HepG2 (cell line): Measurements from ENCODE around the gene CDH8. TPM values are rescaled to one million over a fixed set of nuclear protein-coding genes. Genes with fewer than 3 reads are reported as not detected.

Experiments used
- ATAC-seq: fragments of 200-7000 bp; cut with Tn5 transposase; 3 replicates; pipeline ENCODE4 v1.9.1; 2020; ENCODE audit warnings: mild to moderate bottlenecking, moderate library complexity
- BruUV-seq: library from RNA; stranded (reverse); fragments of 400-500 nt; replicated peaks from 2 replicates; lab custom pipeline; 2021; lab: Mats Ljungman, UMichigan
- CTCF ChIA-PET: fragments of 300-600 bp; formaldehyde crosslinking; extraction: SDS; loops from one replicate; lab custom pipeline; 2021; ENCODE audit warnings: low total read pairs, inconsistent platforms, low intra/inter-chr PET ratio; lab: Yijun Ruan, JAX
- POLR2A ChIA-PET: fragments of 350-600 bp; sonication (Branson Sonifier 250); formaldehyde crosslinking; loops from one replicate; lab custom pipeline; 2020; ENCODE audit warnings: antibody characterized with exemption, inconsistent platforms; lab: Yijun Ruan, JAX
- DNase-seq: peaks from one replicate; pipeline ENCODE4 v3.0.0-alpha.2; 2015; ENCODE audit warnings: low spot score
- FAIRE-seq: peaks from 3 replicates; lab custom pipeline; 2011; peaks lifted over from hg19 to GRCh38; lab: Jason Lieb, UNC
- H2AFZ ChIP-seq: one replicate; pipeline ENCODE4 v1.6.1; 2011; ENCODE audit warnings: low read length, inconsistent platforms
- H3K27ac ChIP-seq: fragments of 300-600 bp; 3 replicates; pipeline ENCODE4 v1.8.0; 2011; ENCODE audit warnings: mixed run types, mild to moderate bottlenecking, mixed read lengths, low read length, inconsistent platforms; ENCODE audit not compliant: insufficient read depth; ENCODE audit errors: extremely low read length
- H3K27me3 ChIP-seq, 2 experiments: fragments of 200-600 bp in 1 of 2; 2 replicates in 1 of 2; 3 replicates in 1 of 2; pipeline versions ENCODE4 v1.6.0 to v1.8.0; 2011; ENCODE audit warnings: low read length in 2 of 2, mild to moderate bottlenecking in 2 of 2, moderate library complexity in 2 of 2, inconsistent platforms in 1 of 2; ENCODE audit not compliant: insufficient read depth in 2 of 2, control insufficient read depth in 1 of 2
- H3K36me3 ChIP-seq, 2 experiments: fragments of 200-600 bp in 1 of 2; replicated peaks in 1 of 2; 2 replicates in 1 of 2; 3 replicates in 1 of 2; pipeline versions ENCODE4 v1.5.1 to v1.8.0; 2011; ENCODE audit warnings: low read length in 2 of 2, inconsistent platforms in 1 of 2; ENCODE audit not compliant: insufficient read depth in 2 of 2, control insufficient read depth in 1 of 2
- H3K4me1 ChIP-seq: 2 replicates; pipeline ENCODE4 v1.5.1; 2012; ENCODE audit warnings: low read length, inconsistent platforms; ENCODE audit not compliant: insufficient read depth
- H3K4me2 ChIP-seq: 2 replicates; pipeline ENCODE4 v1.6.0; 2011; ENCODE audit warnings: low read depth, low read length, inconsistent platforms
- H3K4me3 ChIP-seq, 3 experiments: fragments of 200-600 bp in 1 of 3; sonication (generic), shearing (Covaris generic) in 1 of 3; replicated peaks in 1 of 3; 2 replicates each; pipeline ENCODE4 v1.5.1; 2011 to 2016; ENCODE audit warnings: low read length in 3 of 3, inconsistent platforms in 2 of 3, low read depth in 2 of 3, mild to moderate bottlenecking in 2 of 3, control low read depth in 1 of 3, mixed read lengths in 1 of 3; ENCODE audit not compliant: insufficient read depth in 1 of 3
- H3K79me2 ChIP-seq: one replicate; pipeline ENCODE4 v1.6.1; 2011; ENCODE audit warnings: low read length, inconsistent platforms; ENCODE audit not compliant: insufficient read depth
- H3K9ac ChIP-seq: 2 replicates; pipeline ENCODE4 v1.6.0; 2011; ENCODE audit warnings: mild to moderate bottlenecking, low read depth, low read length, inconsistent platforms; ENCODE audit not compliant: insufficient read depth
- H3K9me3 ChIP-seq: 2 replicates; pipeline ENCODE4 v1.5.1; 2012; ENCODE audit warnings: mild to moderate bottlenecking, low read length
- H4K20me1 ChIP-seq: 2 replicates; pipeline ENCODE4 v1.6.0; 2011; ENCODE audit warnings: inconsistent platforms, mild to moderate bottlenecking, low read length, moderate library complexity; ENCODE audit not compliant: insufficient read depth
- CHCHD3 ChIP-seq: sonication (generic); formaldehyde crosslinking; IDR thresholded peaks from 2 replicates; pipeline ENCODE4 v1.8.0; 2022; ENCODE audit warnings: mild to moderate bottlenecking, missing genetic modification reagents, moderate library complexity
- FOXK1 ChIP-seq: sonication (generic); formaldehyde crosslinking; IDR thresholded peaks from 2 replicates; pipeline ENCODE4 v1.4.0; 2020; ENCODE audit warnings: low read depth, missing genetic modification reagents, borderline replicate concordance
- GMEB2 ChIP-seq: IDR thresholded peaks from 2 replicates; pipeline ENCODE4 v1.6.1; 2016; ENCODE audit warnings: missing biosample characterization, missing genetic modification reagents, low read depth
- NR2F1 ChIP-seq, 2 experiments: fragments of 450-650 bp in 1 of 2; formaldehyde crosslinking in 1 of 2; IDR thresholded peaks; 2 replicates each; pipeline versions ENCODE4 v1.5.0 to v1.6.1; 2016 to 2020; ENCODE audit warnings: mild to moderate bottlenecking in 1 of 2, missing compliant biosample characterization in 1 of 2, missing genetic modification reagents in 1 of 2, moderate library complexity in 1 of 2
- ZNF326 ChIP-seq: sonication (generic); formaldehyde crosslinking; IDR thresholded peaks from 2 replicates; pipeline ENCODE4 v1.4.0; 2020; ENCODE audit warnings: missing genetic modification reagents, borderline replicate concordance
- ZNF337 ChIP-seq: sonication (generic); formaldehyde crosslinking; IDR thresholded peaks from 2 replicates; pipeline ENCODE4 v1.5.1; 2020; ENCODE audit warnings: missing genetic modification reagents, low read depth, mild to moderate bottlenecking, borderline replicate concordance
- ZXDC ChIP-seq: sonication (generic); formaldehyde crosslinking; IDR thresholded peaks from 2 replicates; pipeline ENCODE4 v1.5.0; 2020; ENCODE audit warnings: mild to moderate bottlenecking, missing genetic modification reagents
- WGBS: methylation state at CpG from one replicate; pipeline ENCODE4 v1.1.6; 2017; ENCODE audit warnings: low lambda C conversion rate; 5-methylcytosine and 5-hydroxymethylcytosine counted together
- in situ Hi-C: cut with HindIII; loops from 2 replicates; pipeline ENCODE4 v1.10.0; 2017; ENCODE audit warnings: low pct_unique_long_range_greater_than_20kb; ENCODE audit not compliant: extremely low pct_ligation_motif_present
- intact Hi-C: fragments of 100-400 bp; cut with micrococcal nuclease; formaldehyde crosslinking; loops from one replicate; pipeline ENCODE4 v1.10.0; 2022; ENCODE audit not compliant: unreplicated experiment
- polyA plus RNA-seq, 8 experiments: library from polyadenylated mRNA; depleted of rRNA in 3 of 8; stranded (reverse) in 7 of 8; unstranded in 1 of 8; fragments of >200 nt; fragmentation: Illumina TruSeq in 4 of 8; extraction: Trizol in 4 of 8; gene quantifications; 2 replicates each; pipeline versions ENCODE4 v1.2.1 to v1.2.3, GENCODE V29; 2011 to 2016; ENCODE audit warnings: low read depth in 4 of 8, missing spikeins in 1 of 8, mixed read lengths in 1 of 8; ENCODE audit not compliant: insufficient read depth in 1 of 8
- total RNA-seq, 5 experiments: library from RNA; depleted of rRNA; stranded (reverse); fragments of >200 nt; fragmentation: Illumina TruSeq; extraction: Trizol; gene quantifications; 2 replicates each; pipeline ENCODE4 v1.2.3, GENCODE V29; 2016; ENCODE audit warnings: low read depth in 1 of 5
- TF ChIP-seq, protein P1 (sequence below): sonication (generic); formaldehyde crosslinking; IDR thresholded peaks from 2 replicates; pipeline ENCODE4 v1.4.0; 2020; ENCODE audit warnings: mild to moderate bottlenecking, missing genetic modification reagents

Gene CDH8
- total and polyA plus RNA-seq, 2 of the 13 experiments (the other 11 are each of a cell fraction or from before 2014, with no cell fraction given), result not detected

- intact Hi-C loops (no loop called here), in situ Hi-C loops (no loop called here)
- Histone ChIP-seq H3K79me2 (no peaks in the 10 kb centered on the region), H3K27ac (no peak overlapping the region), H3K4me3 (no peak overlapping the region), H3K9ac (no peak overlapping the region)
- BruUV-seq, result no TSS peak
- no peak for TF ChIP-seq CHCHD3 (CRISPR knock-in tag)
- TF ChIP-seq GMEB2 (CRISPR knock-in tag), result no peak
- TF ChIP-seq, all 625 proteins: peak for 0
- Histone ChIP-seq H3K9me3 (no peaks in the 10 kb centered on the region), H3K4me2 (no peak overlapping the region), H3K27me3 (no peaks in the 10 kb centered on the region; a peak in 1 of 5 replicates), H3K36me3 (no peaks in the 10 kb centered on the region), H3K4me1 (no peaks in the 10 kb centered on the region), H4K20me1 (no peaks in the 10 kb centered on the region), H2AFZ (no peak overlapping the region)
- ATAC-seq, result no peak
- DNase-seq, result no peak
- ChIA-PET CTCF (no interaction called here), POLR2A (no interaction called here)
- 31% methylated on average over 5 of the region's 5 CpGs for WGBS
- FAIRE-seq, result no peak
Observed at GRCh38 chr16:62066747-62067146, 30.5 kb upstream of the CDH8 start.

- BruUV-seq, result no TSS peak
- POLR2A ChIA-PET, result no interaction called here
- FAIRE-seq (no peak), DNase-seq (no peak), ATAC-seq (no peak)
- CTCF ChIA-PET, result no interaction called here
- Histone ChIP-seq H3K4me2 (no peak overlapping the region), H3K4me1 (no peaks in the 10 kb centered on the region), H3K36me3 (no peaks in the 10 kb centered on the region), H3K9ac (no peak overlapping the region), H3K27ac (no peak overlapping the region), H2AFZ (no peak overlapping the region), H4K20me1 (no peaks in the 10 kb centered on the region), H3K4me3 (no peak overlapping the region), H3K27me3 (no peaks in the 10 kb centered on the region; a peak in 1 of 5 replicates), H3K79me2 (no peaks in the 10 kb centered on the region), H3K9me3 (no peaks in the 10 kb centered on the region)
- in situ Hi-C loops, result no loop called here
- whole genome bisulfite sequencing, result under 1% methylated on average over 5 of the region's 5 CpGs
- intact Hi-C loops, result no loop called here
- TF ChIP-seq ZXDC (CRISPR knock-in tag) (no peak), ZNF326 (CRISPR knock-in tag) (no peak), NR2F1 (CRISPR knock-in tag; IDR thresholded peaks at IDR 0.05) (no peak), ZNF337 (CRISPR knock-in tag) (no peak), FOXK1 (no peak)
- TF ChIP-seq, protein P1, sequence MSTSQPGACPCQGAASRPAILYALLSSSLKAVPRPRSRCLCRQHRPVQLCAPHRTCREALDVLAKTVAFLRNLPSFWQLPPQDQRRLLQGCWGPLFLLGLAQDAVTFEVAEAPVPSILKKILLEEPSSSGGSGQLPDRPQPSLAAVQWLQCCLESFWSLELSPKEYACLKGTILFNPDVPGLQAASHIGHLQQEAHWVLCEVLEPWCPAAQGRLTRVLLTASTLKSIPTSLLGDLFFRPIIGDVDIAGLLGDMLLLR (CRISPR knock-in tag), result no peak
Observed at GRCh38 chr16:62064173-62064572, 27.9 kb upstream of the CDH8 start.
